Fibroblast of villous mesenchyme (primary cell): ENCODE results near the gene SLC16A3. TPM values are rescaled to one million over a fixed set of nuclear protein-coding genes. Genes with fewer than 3 reads are reported as not detected.

ENCODE experiments used
- DNase-seq: peaks from one replicate; pipeline ENCODE4 v3.0.0-alpha.2; 2010; ENCODE audit warnings: low read depth
- H3K4me3 ChIP-seq: 2 replicates; pipeline ENCODE4 v1.5.1; 2011; ENCODE audit warnings: low read depth, mild to moderate bottlenecking, low read length
- total RNA-seq: library from RNA; depleted of rRNA; stranded (reverse); fragments of >200 nt; gene quantifications from 2 replicates; pipeline ENCODE4 v1.2.3, GENCODE V29; 2012
- TF ChIP-seq, protein P1 (sequence below): IDR thresholded peaks from 2 replicates; pipeline ENCODE4 v1.5.1; 2012; ENCODE audit warnings: low read depth, mild to moderate bottlenecking, low read length; ENCODE audit not compliant: insufficient read depth

Gene SLC16A3
- total RNA-seq, 1 donor = 174 TPM

DNA sequence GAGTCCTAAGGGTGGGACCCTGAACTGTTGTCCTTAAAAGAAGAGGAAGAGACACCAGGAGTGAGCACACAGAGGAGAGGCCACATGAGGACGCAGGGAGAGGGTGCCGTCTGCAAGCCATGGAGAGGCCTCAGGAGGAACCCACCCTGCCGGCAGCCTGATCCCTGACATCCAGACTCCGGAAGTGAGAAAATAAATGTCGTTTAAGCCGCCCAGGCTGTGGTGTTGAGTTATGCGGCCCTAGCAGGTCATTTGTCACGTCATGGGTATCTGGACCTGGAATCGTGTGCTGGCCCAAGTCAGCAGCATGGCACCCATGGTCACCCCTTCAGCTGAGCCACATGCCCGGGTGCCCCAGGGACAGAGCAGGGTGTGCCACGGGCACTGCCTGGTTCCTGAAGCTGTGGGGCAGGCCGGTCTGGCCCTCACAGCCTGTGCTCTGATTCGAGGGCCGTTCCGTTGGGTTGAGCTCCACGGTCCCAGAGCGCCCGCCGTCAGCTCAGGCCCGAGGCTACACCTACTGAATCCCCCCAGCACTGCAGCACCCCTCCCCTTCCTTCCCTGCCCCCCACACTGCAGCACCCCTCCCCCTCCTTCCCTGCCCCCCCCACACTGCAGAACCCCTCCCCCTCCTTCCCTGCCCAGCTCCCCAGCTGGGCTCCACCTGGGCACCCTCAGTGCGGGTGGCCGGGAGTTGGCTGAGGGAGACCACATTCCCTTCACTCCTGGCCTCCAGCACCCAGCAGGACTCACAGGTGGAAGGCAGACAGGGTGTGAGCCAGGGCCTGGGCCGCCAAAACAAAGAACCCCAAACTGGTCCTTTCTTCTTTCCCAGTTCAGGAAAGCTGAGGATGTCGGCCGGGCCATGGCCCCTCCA, 13.5 kb upstream of the SLC16A3 start:
- H3K4me3 ChIP-seq = no peak overlapping the region
- DNase-seq = no peak
- TF ChIP-seq, protein P1, sequence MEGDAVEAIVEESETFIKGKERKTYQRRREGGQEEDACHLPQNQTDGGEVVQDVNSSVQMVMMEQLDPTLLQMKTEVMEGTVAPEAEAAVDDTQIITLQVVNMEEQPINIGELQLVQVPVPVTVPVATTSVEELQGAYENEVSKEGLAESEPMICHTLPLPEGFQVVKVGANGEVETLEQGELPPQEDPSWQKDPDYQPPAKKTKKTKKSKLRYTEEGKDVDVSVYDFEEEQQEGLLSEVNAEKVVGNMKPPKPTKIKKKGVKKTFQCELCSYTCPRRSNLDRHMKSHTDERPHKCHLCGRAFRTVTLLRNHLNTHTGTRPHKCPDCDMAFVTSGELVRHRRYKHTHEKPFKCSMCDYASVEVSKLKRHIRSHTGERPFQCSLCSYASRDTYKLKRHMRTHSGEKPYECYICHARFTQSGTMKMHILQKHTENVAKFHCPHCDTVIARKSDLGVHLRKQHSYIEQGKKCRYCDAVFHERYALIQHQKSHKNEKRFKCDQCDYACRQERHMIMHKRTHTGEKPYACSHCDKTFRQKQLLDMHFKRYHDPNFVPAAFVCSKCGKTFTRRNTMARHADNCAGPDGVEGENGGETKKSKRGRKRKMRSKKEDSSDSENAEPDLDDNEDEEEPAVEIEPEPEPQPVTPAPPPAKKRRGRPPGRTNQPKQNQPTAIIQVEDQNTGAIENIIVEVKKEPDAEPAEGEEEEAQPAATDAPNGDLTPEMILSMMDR = no peak

DNA sequence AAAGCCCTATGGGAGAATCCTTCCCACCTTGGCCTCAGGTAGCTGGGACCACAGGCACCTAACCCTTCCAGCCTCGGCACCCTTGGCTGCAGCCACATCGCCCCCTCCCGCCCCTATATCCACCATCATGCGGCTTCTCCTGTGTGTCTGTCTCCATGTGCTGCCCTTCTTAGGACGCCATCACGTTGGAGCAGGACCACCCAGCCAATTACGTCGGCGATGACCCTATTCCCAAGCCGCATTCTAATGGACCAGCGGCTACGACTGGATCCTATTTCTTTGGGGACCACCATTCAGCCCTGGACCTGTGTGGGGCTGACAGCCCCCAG, 12.9 kb upstream of the SLC16A3 start:
- DNase-seq = no peak
- no peak overlapping the region for H3K4me3 ChIP-seq
- TF ChIP-seq, protein P1 = no peak

DNA sequence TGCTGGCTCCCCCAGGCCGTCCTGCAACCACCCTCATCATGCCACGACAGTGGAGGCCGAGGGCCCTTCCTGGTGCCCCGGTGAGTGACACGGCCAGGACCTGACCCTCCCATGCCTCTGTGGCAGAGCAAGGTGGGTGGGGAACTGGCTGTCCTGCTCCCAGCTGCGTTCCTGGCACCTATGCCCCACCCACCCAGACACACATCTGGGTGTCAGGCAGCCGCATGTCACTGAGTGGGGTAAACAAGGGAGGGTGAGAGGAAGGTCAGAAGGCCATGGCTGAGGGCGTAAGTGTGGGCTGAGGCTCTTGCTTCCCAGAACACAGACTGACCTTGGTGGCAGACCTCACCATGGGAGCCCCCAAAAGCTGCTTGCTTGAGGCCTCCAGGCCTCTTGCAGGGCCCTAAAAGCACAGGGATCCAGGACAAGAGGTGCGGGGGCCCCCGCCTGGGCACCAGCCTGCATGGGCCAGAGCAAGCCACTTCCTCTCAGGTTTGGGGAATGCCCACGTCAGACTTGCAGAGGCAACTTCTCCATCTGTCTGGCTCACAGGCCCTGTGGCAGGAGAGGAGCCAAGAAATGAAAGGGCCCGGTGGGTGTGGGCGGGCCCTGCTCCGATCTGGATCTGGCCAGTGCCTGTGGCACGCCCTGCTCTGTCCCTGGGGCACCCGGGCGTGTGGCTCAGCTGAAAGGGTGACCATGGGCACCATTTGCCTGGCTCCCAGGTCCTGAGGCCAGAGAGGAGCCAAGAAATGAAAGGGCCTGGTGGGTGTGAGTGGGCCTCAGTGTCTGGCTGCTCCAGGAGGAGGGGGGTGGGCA, 12.3 kb upstream of the SLC16A3 start:
- TF ChIP-seq, protein P1 = no peak
- no peak overlapping the region for H3K4me3 ChIP-seq
- peak; percentile 81 for DNase-seq

DNA sequence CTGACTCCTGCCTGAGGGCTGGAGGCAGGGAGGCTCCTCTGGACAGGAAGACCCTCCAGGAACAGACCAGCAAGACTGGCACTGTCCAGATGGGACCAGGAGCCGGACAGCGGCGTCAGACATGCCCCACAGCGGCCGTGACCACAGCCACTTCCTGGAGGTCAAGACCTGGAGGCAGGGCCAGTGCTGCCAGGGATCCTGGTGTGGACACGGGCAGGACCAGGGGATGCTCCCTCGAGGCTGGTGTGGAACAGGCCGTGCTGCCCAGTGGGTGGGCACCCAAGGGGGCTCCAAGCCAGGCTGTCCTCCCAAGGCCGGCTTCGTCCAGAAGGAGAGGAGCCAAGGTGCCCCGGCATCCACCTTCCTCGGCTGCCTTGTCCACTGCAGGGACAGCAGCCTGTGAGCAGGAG, 11.7 kb upstream of the SLC16A3 start:
- peak; percentile 65 for DNase-seq
- TF ChIP-seq, protein P1 = no peak
- H3K4me3 ChIP-seq = no peak overlapping the region

DNA sequence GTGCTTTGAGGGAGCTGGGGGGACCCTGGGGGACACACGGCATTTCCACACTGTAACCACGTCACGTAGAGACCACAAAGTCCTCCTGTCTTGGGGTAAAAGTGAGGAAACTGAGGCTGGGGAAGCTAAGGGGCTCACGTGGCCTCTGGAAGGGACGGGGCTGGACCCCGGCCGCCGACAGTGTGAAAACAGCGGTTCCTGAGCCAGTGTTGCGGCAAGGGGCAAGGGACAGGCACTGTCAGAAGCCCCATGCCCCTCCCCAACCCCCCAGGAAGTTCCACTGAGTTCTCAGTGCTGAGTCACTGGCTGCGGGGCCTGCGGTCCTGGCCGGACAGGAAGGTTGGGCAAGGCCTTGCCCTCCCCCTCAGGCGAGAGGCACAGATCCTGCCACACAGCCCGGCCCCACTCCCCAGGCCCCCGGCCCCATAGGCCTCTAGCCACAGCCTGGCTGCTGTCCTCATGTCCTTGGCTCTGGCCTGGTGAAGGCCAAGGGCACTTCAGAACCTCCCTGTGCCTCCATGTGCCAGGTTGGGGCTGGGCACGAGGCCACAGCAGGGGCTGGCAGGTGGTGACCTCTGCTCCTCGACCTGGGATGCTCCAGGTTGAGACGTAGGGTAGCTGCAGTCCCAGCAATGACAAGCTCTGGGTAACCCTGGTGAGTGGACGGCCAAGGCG, 11.2 kb upstream of the SLC16A3 start:
- no peak overlapping the region for H3K4me3 ChIP-seq
- DNase-seq = peak; percentile 96
- TF ChIP-seq, protein P1 = no peak

DNA sequence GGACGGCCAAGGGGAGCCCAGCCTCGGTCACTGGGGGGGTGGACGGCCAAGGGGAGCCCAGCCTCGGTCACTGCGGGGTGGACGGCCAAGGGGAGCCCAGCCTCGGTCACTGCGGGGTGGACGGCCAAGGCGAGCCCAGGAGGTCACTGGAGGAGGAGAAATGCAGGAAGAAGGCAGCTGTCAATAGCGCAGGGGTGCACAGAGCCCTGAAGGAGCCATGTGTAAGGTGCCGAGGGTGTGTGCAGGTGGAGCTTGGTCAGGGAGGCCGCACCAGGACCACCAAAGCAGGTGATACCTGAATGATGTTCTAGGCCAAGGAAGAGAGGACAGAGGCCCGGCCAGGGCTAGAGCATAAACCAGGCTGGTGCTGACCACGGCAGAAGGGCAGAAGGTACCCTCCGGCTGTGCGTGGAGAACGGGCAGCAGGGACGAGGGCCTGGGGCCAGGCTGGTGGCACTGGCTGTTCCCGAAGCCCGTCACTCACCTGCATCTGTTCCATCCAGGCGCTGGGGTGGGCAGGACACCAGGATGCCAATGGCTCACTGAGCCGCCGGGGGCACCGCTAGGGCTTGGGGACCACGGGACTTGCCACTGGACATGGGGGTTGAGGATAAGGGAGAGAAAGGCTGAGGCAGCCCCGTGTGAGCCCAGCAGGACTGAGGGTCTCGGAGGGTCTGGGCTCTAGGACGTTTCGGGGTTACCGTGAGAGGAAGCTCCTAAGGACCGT, 10.3 kb upstream of the SLC16A3 start:
- DNase-seq = no peak
- TF ChIP-seq, protein P1 = no peak
- no peak overlapping the region for H3K4me3 ChIP-seq
